Lung (tissue), 12 donors: ENCODE data around the gene CTSH. TPM values are rescaled to one million over a fixed set of nuclear protein-coding genes. Genes with fewer than 3 reads are reported as not detected.

Source experiments
- ATAC-seq: fragments of 200-7000 bp; cut with Tn5 transposase; one replicate; pipeline ENCODE4 v1.9.1; 2020; ENCODE audit warnings: moderate number of reproducible peaks; ENCODE audit not compliant: insufficient read depth, low FRiP score
- DNase-seq, 3 donors: peaks; one replicate each; pipeline ENCODE4 v3.0.0-alpha.2; 2013 to 2017
- H3K27ac ChIP-seq, 2 donors: one replicate each; pipeline ENCODE4 v1.5.1; 2013; ENCODE audit warnings: mild to moderate bottlenecking in 2 of 2, moderate library complexity in 2 of 2, control low read depth in 1 of 2, inconsistent platforms in 1 of 2, low read depth in 1 of 2, low read length in 1 of 2
- H3K27me3 ChIP-seq, 3 donors: one replicate each; pipeline ENCODE4 v1.5.1; 2013; ENCODE audit warnings: low read length in 2 of 3; ENCODE audit not compliant: control insufficient read depth in 3 of 3, insufficient read depth in 3 of 3
- H3K36me3 ChIP-seq, 4 donors: one replicate each; pipeline ENCODE4 v1.5.1; 2013; ENCODE audit warnings: low read length in 4 of 4, mild to moderate bottlenecking in 1 of 4, moderate library complexity in 1 of 4; ENCODE audit not compliant: control insufficient read depth in 4 of 4, insufficient read depth in 4 of 4
- H3K4me1 ChIP-seq, 5 donors: one replicate each; pipeline ENCODE4 v1.5.1; 2013; ENCODE audit warnings: low read length in 5 of 5, mild to moderate bottlenecking in 2 of 5, moderate library complexity in 1 of 5; ENCODE audit not compliant: control insufficient read depth in 5 of 5, insufficient read depth in 5 of 5
- H3K4me3 ChIP-seq: one replicate; pipeline ENCODE4 v1.5.1; 2013; ENCODE audit warnings: mild to moderate bottlenecking, control low read depth, moderate library complexity
- H3K9ac ChIP-seq, 2 donors: one replicate each; pipeline ENCODE4 v1.5.1; 2013; ENCODE audit warnings: low read length in 2 of 2, control low read depth in 1 of 2; ENCODE audit not compliant: insufficient read depth in 1 of 2
- H3K9me3 ChIP-seq, 4 donors: one replicate each; pipeline ENCODE4 v1.5.1; 2013; ENCODE audit warnings: low read length in 3 of 4, mild to moderate bottlenecking in 1 of 4, moderate library complexity in 1 of 4; ENCODE audit not compliant: control insufficient read depth in 4 of 4, insufficient read depth in 3 of 4
- WGBS, 2 donors: extraction: QIAGEN DNeasy Blood & Tissue Kit; methylation state at CpG; one replicate each; pipeline ENCODE4 v1.1.7; 2013; 5-methylcytosine and 5-hydroxymethylcytosine counted together
- polyA plus RNA-seq, 2 donors: library from polyadenylated mRNA; stranded (reverse); fragments of 200-250 nt; gene quantifications; one replicate each; pipeline ENCODE4 v1.2.1, GENCODE V29; 2013
- total RNA-seq, 2 donors: library from RNA; depleted of rRNA in 1 of 2; stranded (reverse); fragments of >200 nt in 1 of 2; gene quantifications; one replicate each; pipeline ENCODE4 v1.2.1, GENCODE V29; 2014 to 2021
- TF ChIP-seq, protein P1 (sequence below): IDR thresholded peaks from 2 replicates; pipeline ENCODE4 v1.5.1; 2012; ENCODE audit warnings: mild to moderate bottlenecking; ENCODE audit errors: control extremely low read depth, extremely low read depth
- donor health status: control.
- donor health status: control.
- donor health status: Bipolar disorder and iron deficiency.
- donor health status: healthy.
- donor health status: DM: yes; HTN: yes; CAD: no.

The CTSH gene
- total and polyA plus RNA-seq, 4 donors = 821 to 1,902 (median 1,209) TPM

GRCh38 chr15:78875107-78875914, 69.5 kb downstream of the CTSH start:
- H3K9ac ChIP-seq = peak overlapping the region in 1 of 2 donors; percentile 100

DNA sequence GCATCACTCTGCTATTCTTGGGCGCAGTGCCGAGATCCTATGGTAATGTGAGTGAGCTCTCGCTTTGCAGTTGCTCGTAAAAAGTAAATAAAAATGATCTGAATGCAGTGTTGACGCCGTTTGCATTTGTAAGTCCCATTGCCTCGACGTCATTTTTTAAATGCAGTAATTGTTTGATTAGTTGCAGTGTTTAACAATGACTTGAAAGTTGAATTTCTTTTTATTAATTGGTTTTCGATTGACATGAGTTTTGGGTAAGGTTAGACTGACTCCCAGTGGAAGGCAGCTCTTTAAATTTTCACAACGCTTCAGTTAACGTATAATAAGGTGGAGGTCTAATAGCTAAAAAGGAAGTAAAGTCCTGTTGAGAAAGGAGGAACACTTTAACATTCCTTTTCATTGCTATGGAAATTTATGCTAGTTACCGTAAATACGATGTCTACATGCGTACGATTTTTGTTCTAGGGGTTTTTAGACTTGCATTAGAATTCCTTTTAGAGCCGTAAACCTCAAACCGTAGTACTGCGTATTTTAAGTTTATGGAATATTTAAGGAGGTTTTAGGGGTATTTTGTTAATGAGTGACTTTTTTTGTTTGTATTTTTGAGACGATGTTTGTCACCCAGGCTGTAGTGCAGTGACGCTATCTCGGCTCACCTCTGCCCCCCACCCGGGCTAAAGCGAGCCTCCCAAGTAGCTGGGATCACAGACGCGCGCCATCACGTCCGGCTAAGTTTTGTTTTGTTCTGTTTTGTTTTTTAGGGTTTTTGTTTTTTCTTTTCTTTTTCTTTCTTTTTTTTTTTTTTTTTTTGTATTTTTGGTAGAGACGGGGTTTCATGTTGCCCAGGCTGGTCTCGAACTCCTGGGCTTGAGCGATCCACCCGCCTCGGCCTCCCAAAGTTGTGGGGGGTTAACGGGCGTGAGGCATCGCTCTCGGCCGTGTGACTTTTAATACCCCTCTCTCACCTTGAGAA, 70.8 kb downstream of the CTSH start:
- DNase-seq (peak in 2 of 3 donors; percentile 43 to 58), ATAC-seq (no peak)
- 0% methylated on average over 37 to 38 of the region's 38 CpGs for WGBS, 2 donors
- peak overlapping the region; percentile 98 to 100 for H3K9ac ChIP-seq
- H3K27me3 ChIP-seq = no peaks in the 10 kb centered on the region
- H3K9me3 ChIP-seq = no peaks in the 10 kb centered on the region
- peak overlapping the region; percentile 73 for H3K4me3 ChIP-seq
- H3K4me1 ChIP-seq = peaks cover 6 to 40% (median 7%) of the 10 kb centered on the region in 5 donors
- TF ChIP-seq, protein P1, sequence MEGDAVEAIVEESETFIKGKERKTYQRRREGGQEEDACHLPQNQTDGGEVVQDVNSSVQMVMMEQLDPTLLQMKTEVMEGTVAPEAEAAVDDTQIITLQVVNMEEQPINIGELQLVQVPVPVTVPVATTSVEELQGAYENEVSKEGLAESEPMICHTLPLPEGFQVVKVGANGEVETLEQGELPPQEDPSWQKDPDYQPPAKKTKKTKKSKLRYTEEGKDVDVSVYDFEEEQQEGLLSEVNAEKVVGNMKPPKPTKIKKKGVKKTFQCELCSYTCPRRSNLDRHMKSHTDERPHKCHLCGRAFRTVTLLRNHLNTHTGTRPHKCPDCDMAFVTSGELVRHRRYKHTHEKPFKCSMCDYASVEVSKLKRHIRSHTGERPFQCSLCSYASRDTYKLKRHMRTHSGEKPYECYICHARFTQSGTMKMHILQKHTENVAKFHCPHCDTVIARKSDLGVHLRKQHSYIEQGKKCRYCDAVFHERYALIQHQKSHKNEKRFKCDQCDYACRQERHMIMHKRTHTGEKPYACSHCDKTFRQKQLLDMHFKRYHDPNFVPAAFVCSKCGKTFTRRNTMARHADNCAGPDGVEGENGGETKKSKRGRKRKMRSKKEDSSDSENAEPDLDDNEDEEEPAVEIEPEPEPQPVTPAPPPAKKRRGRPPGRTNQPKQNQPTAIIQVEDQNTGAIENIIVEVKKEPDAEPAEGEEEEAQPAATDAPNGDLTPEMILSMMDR = no peak
- H3K36me3 ChIP-seq = peaks cover 0 to 5% (median 0%) of the 10 kb centered on the region in 4 donors
- peak overlapping the region; percentile 98 to 99 for H3K27ac ChIP-seq

More at GRCh38 chr15:78875107-78875914, 69.5 kb downstream of the CTSH start:
- TF ChIP-seq, protein P1 = no peak
- 46 to 51% methylated on average over 22 of the region's 22 CpGs for WGBS, 2 donors
- ATAC-seq = no peak
- peak overlapping the region in 1 of 2 donors; percentile 59 for H3K27ac ChIP-seq
- peaks cover 6 to 40% (median 12%) of the 10 kb centered on the region in 5 donors for H3K4me1 ChIP-seq
- no peaks in the 10 kb centered on the region for H3K9me3 ChIP-seq
- no peaks in the 10 kb centered on the region for H3K27me3 ChIP-seq
- peak in 2 of 3 donors; percentile 25 to 31 for DNase-seq
- no peak overlapping the region for H3K4me3 ChIP-seq
- H3K36me3 ChIP-seq = peaks cover 0 to 5% (median 0%) of the 10 kb centered on the region in 4 donors

- 0% methylated on average over 75 of the region's 75 CpGs for WGBS, 2 donors
- ATAC-seq = peak; percentile 64
- TF ChIP-seq, protein P1 = no peak
- peak overlapping the region; percentile 98 to 100 for H3K9ac ChIP-seq
- H3K36me3 ChIP-seq = peaks cover 0 to 5% (median 0%) of the 10 kb centered on the region in 4 donors
- peaks cover under 1 to 36% (median 6%) of the 10 kb centered on the region in 5 donors for H3K4me1 ChIP-seq
- peak; percentile 94 to 95 (median 94) for DNase-seq
- no peaks in the 10 kb centered on the region for H3K27me3 ChIP-seq
- peak overlapping the region; percentile 98 to 99 for H3K27ac ChIP-seq
- no peaks in the 10 kb centered on the region for H3K9me3 ChIP-seq
- H3K4me3 ChIP-seq = peak overlapping the region; percentile 73
These were observed 71.7 kb downstream of the CTSH start for GRCh38 chr15:78872972-78873792.
